NOMO-1 treated with DMSO at 0.1 percent for 48 hours (cell line): ENCODE measurements around the gene KCNG2.
"Not testable (repeated sequence)": the region's sequence is repeated elsewhere in the genome, so short reads cannot be mapped to it uniquely, and the experiment has no call there.

ENCODE experiments used
- DNase-seq: peaks from one replicate; lab custom pipeline; 2025; ENCODE audit not compliant: unreplicated experiment; lab: John Stamatoyannopoulos, UW

Gene KCNG2

GRCh38 chr18:79868811-79869541 is 71.2 kb downstream of the KCNG2 start:
- no peak for DNase-seq

DNA sequence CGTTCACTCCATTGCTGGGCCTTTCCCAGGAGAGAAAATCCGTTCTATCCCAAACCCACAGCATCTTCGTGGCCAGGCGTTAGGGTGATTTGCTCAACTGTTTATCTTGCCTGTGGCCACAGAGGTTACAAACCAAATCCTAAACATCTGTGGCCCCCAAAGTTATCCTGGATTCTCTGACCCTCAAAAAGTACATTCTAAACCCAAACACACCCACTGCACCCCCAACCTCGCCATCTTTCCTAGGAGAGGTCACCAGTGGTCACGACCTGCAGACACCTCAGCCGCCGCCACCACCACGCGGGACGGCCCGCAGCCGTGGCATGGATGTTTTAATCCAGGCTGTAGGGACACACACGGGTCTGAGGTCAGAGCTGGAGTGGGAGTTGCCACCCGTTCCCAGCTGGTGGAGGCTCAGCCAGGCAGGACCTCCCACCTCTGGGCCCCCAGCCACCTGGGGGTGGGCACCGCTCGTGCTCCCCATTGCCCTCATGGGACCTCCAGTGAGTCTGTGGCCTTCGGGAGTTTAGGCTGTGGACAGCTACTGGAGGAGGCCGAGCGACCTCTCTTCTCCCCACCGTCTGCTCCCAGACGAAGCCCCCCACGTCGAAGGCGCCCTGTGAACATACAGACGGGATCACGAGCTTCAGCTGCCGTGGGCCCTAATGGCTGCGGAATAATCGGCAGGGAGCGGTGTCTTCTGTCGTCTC is 72.0 kb downstream of the KCNG2 start:
- DNase-seq: no peak

DNA sequence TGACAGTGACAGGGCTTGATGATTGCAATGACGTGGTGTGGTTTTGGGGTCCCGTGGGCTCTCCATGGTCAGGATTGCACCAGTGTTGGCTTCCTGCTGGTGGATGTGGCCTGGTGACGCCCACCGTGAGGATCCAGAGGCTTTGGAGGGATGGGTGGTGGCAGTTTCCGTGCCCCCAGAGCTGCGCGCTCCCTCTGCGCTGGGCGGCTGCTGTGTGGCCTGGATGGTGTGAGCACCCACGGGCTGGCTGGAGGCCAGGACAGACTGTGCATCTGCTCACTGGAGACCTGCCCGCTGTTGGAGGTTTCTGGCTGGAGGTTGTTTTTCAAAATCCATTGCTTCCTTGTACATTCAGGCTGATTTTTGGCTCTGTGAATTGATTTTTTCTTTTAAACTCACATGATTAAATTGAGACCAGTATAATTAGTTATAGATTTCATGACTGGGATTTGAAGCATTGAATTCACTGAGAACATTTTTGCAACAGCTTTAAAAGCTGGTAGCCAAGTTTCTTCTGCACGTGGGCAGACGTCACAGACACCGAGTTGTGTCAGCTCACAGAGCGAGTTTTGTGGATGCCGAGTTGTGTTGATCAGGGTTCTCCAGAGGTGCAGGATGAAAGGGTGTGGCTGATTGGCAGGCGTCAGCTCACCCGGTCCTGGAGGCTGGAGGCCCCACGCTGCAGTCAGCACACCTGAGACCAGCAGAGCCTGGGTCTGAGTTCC is 72.7 kb downstream of the KCNG2 start:
- DNase-seq: no peak

- no peak for DNase-seq
Observed at GRCh38 chr18:79871026-79871390, 73.3 kb downstream of the KCNG2 start.

- no peak for DNase-seq
Observed at GRCh38 chr18:79871481-79872091, 73.8 kb downstream of the KCNG2 start.

DNA sequence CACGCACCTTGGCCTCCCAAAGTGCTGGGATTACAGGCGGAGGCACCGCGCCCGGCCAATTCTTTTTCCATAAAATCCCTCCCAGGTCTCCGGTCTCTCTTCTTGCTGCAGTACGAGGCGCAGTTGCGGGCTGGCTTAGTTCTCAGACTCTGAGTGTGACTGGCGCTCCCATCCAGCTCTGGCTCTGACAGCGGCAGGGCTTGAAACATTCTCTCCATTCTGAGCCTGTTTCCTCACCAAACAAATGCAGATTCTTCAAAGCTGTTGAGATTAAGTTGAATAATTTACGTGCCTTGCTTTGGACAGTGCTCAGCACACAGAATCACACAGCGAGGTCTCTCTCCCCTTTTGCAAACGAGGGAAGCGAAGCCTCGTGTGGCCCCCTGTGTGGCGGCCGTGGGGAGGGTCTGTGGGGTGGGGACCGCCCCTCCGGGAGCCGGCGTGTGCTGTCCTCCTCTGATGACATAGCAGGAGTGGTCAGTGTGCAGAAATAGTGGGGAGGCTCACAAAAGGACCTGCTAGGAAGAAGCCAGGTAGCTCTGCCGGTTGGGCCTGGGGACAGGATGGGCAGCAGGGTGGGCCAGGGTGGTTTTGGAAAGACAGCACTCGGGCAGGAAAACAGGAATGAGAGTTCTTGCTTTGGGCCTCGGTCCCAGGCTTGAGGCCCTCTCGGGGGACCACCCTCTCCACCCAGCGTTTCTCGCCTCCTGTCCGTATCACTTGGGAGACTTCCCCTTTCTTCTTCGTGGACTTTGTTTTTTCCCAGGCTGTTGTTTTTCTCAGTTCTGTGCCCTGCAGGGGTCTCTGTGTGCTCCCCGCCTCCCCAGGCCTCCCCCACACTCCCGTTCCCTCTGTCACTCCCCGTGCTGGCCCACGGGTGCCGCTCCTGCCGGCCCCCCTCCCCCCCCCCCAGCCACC is 75.0 kb downstream of the KCNG2 start:
- no peak for DNase-seq

DNA sequence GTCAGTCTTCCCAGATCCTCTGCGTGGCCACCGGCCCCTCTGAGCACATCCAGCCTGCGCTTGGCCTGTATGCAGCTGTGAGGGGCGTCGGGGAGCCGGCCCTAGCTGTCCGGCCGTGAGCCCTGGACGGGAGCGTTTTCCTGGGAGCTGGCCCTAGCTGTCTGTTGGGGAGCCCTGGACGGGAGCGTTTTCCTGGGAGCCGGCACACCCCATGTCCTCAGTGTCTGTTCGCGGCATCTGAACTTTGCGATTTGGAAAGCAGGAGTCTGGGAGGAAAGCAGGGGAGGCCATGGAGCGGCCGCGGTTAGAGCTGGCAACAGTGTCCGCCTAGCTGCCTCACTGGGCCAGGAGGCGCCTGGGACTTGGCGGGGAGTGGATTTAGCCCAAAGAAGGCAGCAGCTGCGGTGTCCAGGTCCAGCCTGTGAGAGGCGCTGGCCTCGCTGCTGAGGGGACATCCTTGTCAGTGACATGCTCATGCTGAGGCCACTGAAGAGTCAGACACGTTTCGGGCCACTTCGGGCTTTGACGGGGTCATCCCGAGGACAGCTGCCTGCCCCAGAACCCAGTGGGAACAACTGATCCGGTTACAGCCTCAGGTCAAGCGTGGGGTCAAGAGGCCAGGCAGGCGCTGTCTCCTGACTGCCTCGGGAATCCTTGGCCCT is 75.8 kb downstream of the KCNG2 start:
- DNase-seq: no peak

GRCh38 chr18:79874553-79875530 is 77.1 kb downstream of the KCNG2 start:
- DNase-seq: no peak

DNA sequence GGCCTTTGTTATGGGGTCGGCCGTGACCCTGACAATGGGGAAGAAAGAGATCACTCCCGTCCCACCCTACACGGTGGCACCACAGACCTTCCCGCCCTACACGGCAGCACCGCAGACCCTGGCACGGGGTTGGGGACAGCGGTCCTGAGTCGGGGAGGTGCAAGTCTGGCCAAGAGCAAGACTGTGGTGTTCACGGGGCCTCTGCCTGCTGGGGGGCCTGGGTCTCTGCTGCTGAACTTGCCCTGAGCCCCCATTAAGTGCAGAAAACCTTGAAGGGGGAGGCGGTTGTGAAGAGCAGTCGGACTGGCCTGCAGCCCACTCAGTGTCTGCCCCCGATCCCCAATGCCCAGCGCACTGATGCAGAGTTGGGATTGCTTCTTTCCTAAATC is 77.8 kb downstream of the KCNG2 start:
- no peak for DNase-seq

DNA sequence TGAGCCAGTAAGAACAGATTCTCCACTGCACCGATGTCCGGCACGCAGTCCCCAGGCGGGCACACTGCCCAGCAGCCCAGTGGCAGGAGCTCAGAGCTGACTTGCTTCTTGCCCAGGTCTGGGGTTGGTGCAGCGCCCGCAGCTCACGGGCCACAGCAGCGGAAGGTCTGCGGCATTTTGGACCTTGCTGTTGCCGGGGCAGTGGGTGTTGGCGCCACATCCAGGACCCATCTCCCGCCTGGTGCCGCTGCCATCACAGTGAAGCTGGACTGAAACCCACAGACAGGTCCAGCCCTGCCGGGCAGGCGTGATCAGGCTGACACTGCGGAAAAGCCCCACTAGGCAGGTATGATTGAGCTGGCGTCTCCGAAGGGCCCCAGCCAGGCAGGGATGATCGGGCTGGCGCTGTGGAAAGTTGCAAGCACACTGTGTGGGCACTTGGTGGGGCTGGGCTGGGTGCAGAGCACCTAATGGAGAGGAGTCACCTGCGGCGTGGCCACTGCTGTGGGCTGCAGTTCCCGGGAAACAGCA is 78.3 kb downstream of the KCNG2 start:
- no peak for DNase-seq

GRCh38 chr18:79876497-79876896 is 78.8 kb downstream of the KCNG2 start:
- DNase-seq: no peak

- DNase-seq: no peak
Observed at GRCh38 chr18:79877163-79878091, 79.7 kb downstream of the KCNG2 start.

- not testable (repeated sequence) for DNase-seq
Observed at GRCh38 chr18:79878246-79878645, 80.5 kb downstream of the KCNG2 start.

DNA sequence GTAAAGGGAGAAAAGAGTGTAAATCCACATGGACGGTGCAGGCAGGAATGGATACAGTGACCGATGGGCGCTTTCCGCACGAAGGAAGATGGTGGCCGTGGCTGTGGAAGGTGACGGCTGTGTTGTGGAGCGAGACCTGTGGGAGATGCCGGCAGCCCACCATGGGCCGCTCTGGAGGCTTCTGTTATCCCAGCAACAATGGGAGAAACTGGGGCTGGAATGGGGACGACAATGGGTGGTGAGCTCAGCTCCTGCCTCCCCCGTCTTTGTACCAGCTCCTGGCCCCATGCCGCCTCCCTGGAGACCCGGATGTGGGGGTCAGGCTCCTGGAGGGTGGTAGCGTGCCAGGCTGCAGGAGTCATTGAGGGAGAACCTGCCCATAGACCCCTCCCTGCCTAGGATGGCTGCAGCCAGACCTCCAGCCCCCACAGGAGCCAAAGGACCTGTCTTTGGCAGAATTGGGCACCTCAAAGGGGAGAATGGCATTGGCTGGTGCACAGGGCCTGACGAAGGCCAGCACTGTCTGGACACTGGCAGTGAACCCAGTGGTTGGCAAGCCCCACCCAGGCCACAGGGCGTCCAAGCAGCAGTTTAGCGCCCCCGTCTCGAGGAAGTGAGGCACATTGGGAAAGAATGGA is 81.1 kb downstream of the KCNG2 start:
- DNase-seq: no peak

DNA sequence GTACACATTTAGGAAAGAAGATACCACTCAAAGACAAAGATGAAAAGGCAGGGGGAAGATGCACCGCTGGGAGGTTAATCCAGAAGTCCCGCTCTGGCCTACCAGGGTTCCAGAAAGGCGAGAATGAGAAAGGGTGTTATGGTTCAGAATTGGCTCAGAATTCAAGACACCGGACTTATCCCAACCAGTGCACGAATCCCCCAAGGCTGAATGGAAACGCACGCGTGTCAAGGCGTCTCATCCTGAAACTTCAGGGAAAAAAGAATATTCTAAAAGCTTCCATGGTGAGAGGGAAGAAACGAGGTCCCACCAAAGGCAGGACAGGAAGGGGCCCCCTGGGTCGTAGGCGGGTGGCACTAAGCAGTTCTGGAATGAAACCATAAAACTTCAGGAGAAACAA is 81.8 kb downstream of the KCNG2 start:
- DNase-seq: no peak

GRCh38 chr18:79881695-79882094 is 84.0 kb downstream of the KCNG2 start:
- DNase-seq: no peak
